DMS114 treated with DMSO at 0.1 percent for 48 hours (cell line): Measurements from ENCODE around the gene WASL.
"Not testable (repeated sequence)": the region's sequence is repeated elsewhere in the genome, so short reads cannot be mapped to it uniquely, and the experiment has no call there.

Source experiments
- DNase-seq: peaks from one replicate; lab custom pipeline; 2025; ENCODE audit not compliant: unreplicated experiment; lab: John Stamatoyannopoulos, UW

WASL gene

DNA sequence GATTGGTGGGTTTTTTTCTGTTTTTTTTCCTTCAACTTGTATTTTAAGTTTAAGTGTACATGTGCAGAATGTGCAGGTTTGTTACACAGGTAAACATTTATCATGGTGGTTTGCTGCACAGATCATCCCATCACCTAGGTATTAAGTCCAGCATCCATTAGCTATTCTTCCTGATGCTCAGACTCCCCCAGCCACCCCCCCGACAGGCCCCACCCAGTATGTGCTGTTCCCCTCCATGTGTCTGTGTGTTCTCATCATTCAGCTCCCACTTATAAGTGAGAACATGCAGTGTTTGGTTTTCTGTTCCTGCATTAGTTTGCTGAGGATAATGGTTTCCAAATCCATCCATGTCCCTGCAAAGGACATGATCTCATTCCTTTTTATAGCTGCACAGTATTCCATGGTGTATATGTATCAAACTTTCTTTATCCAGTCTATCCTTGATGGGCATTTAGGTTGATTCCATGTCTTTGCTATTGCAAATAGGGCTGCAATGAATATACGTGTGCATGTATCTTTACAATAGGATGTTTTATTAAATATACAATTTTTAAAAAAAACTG, 114.7 kb downstream of the WASL start:
- DNase-seq = not testable (repeated sequence)

GRCh38 chr7:123633553-123633952, 115.2 kb downstream of the WASL start:
- no peak for DNase-seq

DNA sequence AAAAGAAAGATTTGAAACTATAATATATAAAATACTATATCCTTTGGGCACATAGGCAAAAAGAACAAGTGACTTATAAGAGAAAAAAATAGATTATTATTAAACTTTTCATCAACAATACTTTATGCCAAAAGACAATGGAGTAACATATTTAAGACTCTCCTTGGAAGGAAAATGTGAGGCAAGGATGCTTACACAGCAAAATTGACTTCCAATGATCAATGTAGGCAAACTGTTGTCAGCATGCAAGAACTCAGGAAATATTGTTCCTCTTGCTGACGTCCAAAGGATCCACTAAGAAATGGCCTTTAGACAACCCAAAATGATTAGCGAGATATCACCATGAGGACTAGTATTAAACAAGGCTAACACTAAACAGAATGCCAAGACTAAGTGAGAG, 116.0 kb downstream of the WASL start:
- no peak for DNase-seq
